Heart left ventricle (tissue), 16 donors: ENCODE measurements around the gene BID. TPM values are rescaled to one million over a fixed set of nuclear protein-coding genes. Genes with fewer than 3 reads are reported as not detected.

Experiments
- ATAC-seq, 4 donors: fragments of 200-7000 bp; cut with Tn5 transposase; one replicate each; pipeline ENCODE4 v1.9.1; 2020 to 2022; ENCODE audit warnings: moderate library complexity in 4 of 4, mild to moderate bottlenecking in 3 of 4, moderate number of reproducible peaks in 1 of 4
- DNase-seq, 5 donors: peaks; one replicate each; pipeline ENCODE4 v3.0.0-alpha.2; 2020
- H3K27ac ChIP-seq, 12 donors: fragments of 200-600 bp; sonication (generic) in 4 of 12; one replicate each; pipeline versions ENCODE4 v1.5.0 to v1.8.0; 2016 to 2022; ENCODE audit warnings: mild to moderate bottlenecking in 2 of 12
- H3K27me3 ChIP-seq, 9 donors: fragments of 200-600 bp; sonication (generic) in 2 of 9; one replicate each; pipeline versions ENCODE4 v1.5.1 to v1.8.0; 2016 to 2022; ENCODE audit warnings: mild to moderate bottlenecking in 3 of 9
- H3K36me3 ChIP-seq, 9 donors: fragments of 200-600 bp; sonication (generic) in 2 of 9; one replicate each; pipeline versions ENCODE4 v1.5.0 to v1.8.0; 2018 to 2022; ENCODE audit warnings: mild to moderate bottlenecking in 2 of 9
- H3K4me1 ChIP-seq, 12 donors: fragments of 200-600 bp; sonication (generic) in 4 of 12; one replicate each; pipeline versions ENCODE4 v1.5.0 to v1.8.0; 2016 to 2022; ENCODE audit warnings: mild to moderate bottlenecking in 3 of 12
- H3K4me3 ChIP-seq, 12 donors: fragments of 200-600 bp; sonication (generic) in 4 of 12; one replicate each; pipeline versions ENCODE4 v1.5.0 to v1.8.0; 2017 to 2022; ENCODE audit warnings: mild to moderate bottlenecking in 9 of 12, moderate library complexity in 4 of 12
- H3K9me3 ChIP-seq, 12 donors: fragments of 200-600 bp; sonication (generic) in 4 of 12; one replicate each; pipeline versions ENCODE4 v1.5.0 to v1.8.0; 2016 to 2022; ENCODE audit warnings: mild to moderate bottlenecking in 1 of 12
- CTCF ChIP-seq, 12 donors: fragments of 200-600 bp; sonication (generic) in 4 of 12; IDR thresholded peaks; one replicate each; pipeline versions ENCODE4 v1.5.0 to v1.8.0; 2018 to 2022; ENCODE audit warnings: antibody characterized with exemption in 12 of 12, mild to moderate bottlenecking in 5 of 12
- POLR2A ChIP-seq, 2 donors: fragments of 450-650 bp; IDR thresholded peaks; one replicate each; pipeline ENCODE4 v1.6.1; 2017; ENCODE audit warnings: antibody characterized with exemption in 2 of 2, mild to moderate bottlenecking in 2 of 2, moderate library complexity in 2 of 2
- WGBS, 4 donors: extraction: QIAGEN DNeasy Blood & Tissue Kit in 2 of 4; methylation state at CpG; one replicate each; pipeline versions ENCODE4 v1.1.5 to v1.1.7; 2013 to 2018; 5-methylcytosine and 5-hydroxymethylcytosine counted together
- intact Hi-C, 10 donors: fragments of 100-400 bp; cut with DNase I; formaldehyde crosslinking; loops; one replicate each; pipeline versions ENCODE4 v1.11.1 to v1.14.2; 2022
- polyA plus RNA-seq, 2 donors: library from polyadenylated mRNA; stranded (reverse); fragments of 200-250 nt; gene quantifications; one replicate each; pipeline ENCODE4 v1.2.3, GENCODE V29; 2013
- total RNA-seq, 9 donors: library from RNA; depleted of rRNA in 2 of 9; stranded (reverse); fragments of >200 nt in 2 of 9; fragmentation: NEBNext Ultra II Directional in 3 of 9; extraction: Animal tissue kit (Norgen Biotek cat#: 25700) in 3 of 9; gene quantifications; one replicate each; pipeline versions ENCODE4 v1.1.0 to v1.2.4, GENCODE V29; 2016 to 2023
- donor health status: ischemic (EF 13 %, LVEDD 7.1; RV severe dilation, severe dysfunction).
- donor health status: healthy with polysubstance abuse.
- donor health status: DM: no; HTN: yes; CAD: no.
- donor health status: DM: no; HTN: no; CAD: no.
- donor health status: ischemic (EF 25% LVEDD 6.9; RV normal size, moderate dysfunction).
- donor health status: ischemic (EF 25% LVEDD 5.7; RV mildly dilated, moderate dysfunction).
- donor health status: healthy.
- donor health status: DM: yes; HTN: yes; CAD: no.
- donor health status: ischemic (EF 35%, LVEDD 5.7; RV mildly dilated, moderate dysfunction).
- donor health status: nonischemic (EF 11% LVEDD 7.7; RV severe dilation, severe dysfunction).
- donor health status: DM: yes; HTN: yes; CAD: no.
- donor health status: PGD.
- donor health status: ischemic (EF 29% LVEDD 5.4; RV normal size, mild dysfunction).
- donor health status: nonischemic (EF 23%, LVEDD 6.1; RV moderate dilation, normal function).

The BID gene
- total and polyA plus RNA-seq, 11 donors, result 7.8 to 59.2 (median 20.9) TPM

- H3K4me1 ChIP-seq, result peaks cover 0 to 32% (median 23%) of the 10 kb centered on the region in 12 donors
- 90 to 92% (median 91%) methylated on average over 30 to 32 of the region's 32 CpGs for WGBS, 4 donors
- no peak for TF ChIP-seq POLR2A (IDR thresholded peaks at IDR 0.05)
- TF ChIP-seq CTCF (IDR thresholded peaks at IDR 0.05), result no peak
- no peak overlapping the region for H3K4me3 ChIP-seq
- intact Hi-C loops, result loop anchor here in 4 of 10 donors (5.0 to 10.0 kb wide), 4 partner anchors 46 to 614 kb away; partner anchors contain the start of gene SLC25A18 (in 1 of the 4)
- DNase-seq (no peak), ATAC-seq (no peak)
- no peaks in the 10 kb centered on the region for H3K27me3 ChIP-seq
- peak overlapping the region in 2 of 12 donors; percentile 77 to 90 for H3K27ac ChIP-seq
- H3K9me3 ChIP-seq, result no peaks in the 10 kb centered on the region
- H3K36me3 ChIP-seq, result peaks cover 0 to 36% (median 26%) of the 10 kb centered on the region in 9 donors
Measured at GRCh38 chr22:17788528-17789378, 14.5 kb upstream of the BID start.

GRCh38 chr22:17787716-17788330 lies 13.6 kb upstream of the BID start:
- ATAC-seq, result no peak
- H3K4me3 ChIP-seq, result no peak overlapping the region
- DNase-seq, result no peak
- intact Hi-C loops, result loop anchor here in 4 of 10 donors (5.0 to 10.0 kb wide), 4 partner anchors 46 to 613 kb away; partner anchors contain the start of gene SLC25A18 (in 1 of the 4)
- 90 to 96% (median 93%) methylated on average over 21 of the region's 21 CpGs for WGBS, 4 donors
- no peaks in the 10 kb centered on the region for H3K27me3 ChIP-seq
- TF ChIP-seq CTCF (IDR thresholded peaks at IDR 0.05), result no peak
- no peak for TF ChIP-seq POLR2A (IDR thresholded peaks at IDR 0.05)
- H3K36me3 ChIP-seq, result peaks cover 0 to 34% (median 26%) of the 10 kb centered on the region in 9 donors
- H3K9me3 ChIP-seq, result no peaks in the 10 kb centered on the region
- peak overlapping the region; percentile 59 to 90 (median 84) for H3K27ac ChIP-seq
- peaks cover 0 to 37% (median 23%) of the 10 kb centered on the region in 12 donors for H3K4me1 ChIP-seq

- Histone ChIP-seq H3K36me3 (peaks cover 0 to 34% (median 26%) of the 10 kb centered on the region in 9 donors), H3K4me1 (peaks cover 0 to 42% (median 23%) of the 10 kb centered on the region in 12 donors), H3K27me3 (no peaks in the 10 kb centered on the region), H3K9me3 (no peaks in the 10 kb centered on the region), H3K27ac (peak overlapping the region; percentile 59 to 90 (median 84)), H3K4me3 (no peak overlapping the region)
- intact Hi-C loops, result loop anchor here in 4 of 10 donors (5.0 to 10.0 kb wide), 4 partner anchors 45 to 612 kb away; partner anchors contain the start of gene SLC25A18 (in 1 of the 4)
- TF ChIP-seq POLR2A (IDR thresholded peaks at IDR 0.05), result no peak
- no peak for TF ChIP-seq CTCF (IDR thresholded peaks at IDR 0.05)
- no peak for DNase-seq
- 49 to 58% (median 49%) methylated on average over 8 of the region's 8 CpGs for WGBS, 4 donors
- ATAC-seq, result peak; percentile 14 to 48 (median 30)
Measured at GRCh38 chr22:17787241-17787640, 13.0 kb upstream of the BID start.
